Measurements from ENCODE around the gene USHBP1. TPM values are rescaled to one million over a fixed set of nuclear protein-coding genes. Genes with fewer than 3 reads are reported as not detected.
A peak's percentile ranks its signal among the peaks of the same experiment; 100 is the strongest.
"Not testable (repeated sequence)": the region's sequence is repeated elsewhere in the genome, so short reads cannot be mapped to it uniquely, and the experiment has no call there.

The USHBP1 gene
- total and polyA plus RNA-seq, 12 donors, result 0.71 to 23.6 (median 5.3) TPM

- peak in 3 of 7 donors; percentile 33 to 78 (median 53) for DNase-seq
- Histone ChIP-seq H3K27me3 (no peaks in the 10 kb centered on the region), H3K9me3 (replicated peaks in 1 of 3) (no peaks in the 10 kb centered on the region), H3K4me3 (peak overlapping the region; percentile 35 to 90 (median 70)), H3K27ac (peak overlapping the region in 4 of 5 donors; percentile 64 to 95 (median 85)), H3K4me1 (replicated peaks in 1 of 2) (peaks cover 33 to 47% of the 10 kb centered on the region in 2 donors), H3K36me3 (replicated peaks in 1 of 2) (no peaks in the 10 kb centered on the region)
- intact Hi-C loops (cut with DNase I), result loop anchor here in 1 of 2 donors (10.0 kb wide), 1 partner anchor 82 kb away; no protein-coding TSS in a partner anchor
- TF ChIP-seq POLR2A (IDR thresholded peaks at IDR 0.05) (no peak), CTCF (IDR thresholded peaks at IDR 0.05) (no peak)
- WGBS, 4 donors, result 9 to 14% (median 12%) methylated on average over 20 to 29 of the region's 29 CpGs; no CpG with 5 or more reads in 1 of the 4 donors
These were observed 38.0 kb upstream of the USHBP1 start for GRCh38 chr19:17302391-17303166.

GRCh38 chr19:17300992-17301619, 36.6 kb upstream of the USHBP1 start:
- no peaks in the 10 kb centered on the region for H3K9me3 ChIP-seq (replicated peaks in 1 of 3)
- no peak overlapping the region for H3K4me3 ChIP-seq
- DNase-seq, result peak in 1 of 7 donors; percentile 30
- intact Hi-C loops (cut with DNase I), result loop anchor here in 1 of 2 donors (10.0 kb wide), 1 partner anchor 84 kb away; no protein-coding TSS in a partner anchor
- TF ChIP-seq POLR2A (IDR thresholded peaks at IDR 0.05), result no peak
- no peak for TF ChIP-seq CTCF (IDR thresholded peaks at IDR 0.05)
- no peaks in the 10 kb centered on the region for H3K27me3 ChIP-seq
- WGBS, 4 donors, result 90 to 95% (median 94%) methylated on average over 16 to 51 of the region's 51 CpGs
- no peaks in the 10 kb centered on the region for H3K36me3 ChIP-seq (replicated peaks in 1 of 2)
- peaks cover 22 to 34% of the 10 kb centered on the region in 2 donors for H3K4me1 ChIP-seq (replicated peaks in 1 of 2)
- no peak overlapping the region for H3K27ac ChIP-seq

- intact Hi-C loops (cut with DNase I), result loop anchor here in 1 of 2 donors (10.0 kb wide), 1 partner anchor 88 kb away; no protein-coding TSS in a partner anchor
- TF ChIP-seq CTCF (IDR thresholded peaks at IDR 0.05) (no peak), POLR2A (IDR thresholded peaks at IDR 0.05) (no peak)
- DNase-seq, result no peak
- Histone ChIP-seq H3K27me3 (no peaks in the 10 kb centered on the region), H3K36me3 (replicated peaks in 1 of 2) (peaks cover 0 to 7% of the 10 kb centered on the region in 2 donors), H3K4me1 (replicated peaks in 1 of 2) (peaks cover 7 to 19% of the 10 kb centered on the region in 2 donors), H3K27ac (peak overlapping the region in 2 of 5 donors; percentile 34 to 79), H3K9me3 (replicated peaks in 1 of 3) (no peaks in the 10 kb centered on the region), H3K4me3 (no peak overlapping the region)
- 88 to 93% (median 89%) methylated on average over 6 of the region's 6 CpGs for WGBS, 4 donors
These were observed 32.4 kb upstream of the USHBP1 start for GRCh38 chr19:17296976-17297375.

GRCh38 chr19:17296273-17296672, 31.7 kb upstream of the USHBP1 start:
- intact Hi-C loops (cut with DNase I), result loop anchor here in 1 of 2 donors (10.0 kb wide), 1 partner anchor 89 kb away; no protein-coding TSS in a partner anchor
- Histone ChIP-seq H3K4me1 (replicated peaks in 1 of 2) (peaks cover 7 to 20% of the 10 kb centered on the region in 2 donors), H3K27ac (peak overlapping the region in 4 of 5 donors; percentile 24 to 79 (median 76)), H3K4me3 (no peak overlapping the region), H3K36me3 (replicated peaks in 1 of 2) (peaks cover 0 to 7% of the 10 kb centered on the region in 2 donors), H3K27me3 (no peaks in the 10 kb centered on the region), H3K9me3 (replicated peaks in 1 of 3) (no peaks in the 10 kb centered on the region)
- TF ChIP-seq CTCF (IDR thresholded peaks at IDR 0.05), result peak in 2 of 6 experiments; percentile 6 to 21
- TF ChIP-seq POLR2A (IDR thresholded peaks at IDR 0.05), result no peak
- WGBS, 4 donors, result 35 to 56% (median 43%) methylated on average over 4 of the region's 4 CpGs
- peak in 5 of 7 donors; percentile 68 to 77 (median 73) for DNase-seq

GRCh38 chr19:17295551-17295950, 31.0 kb upstream of the USHBP1 start:
- peak in 5 of 7 donors; percentile 45 to 72 (median 63) for DNase-seq
- not testable (repeated sequence) for H3K36me3 ChIP-seq (replicated peaks in 1 of 2); H3K27me3 ChIP-seq; H3K4me3 ChIP-seq; H3K9me3 ChIP-seq (replicated peaks in 1 of 3)
- WGBS, 4 donors, result 48 to 66% (median 57%) methylated on average over 5 to 6 of the region's 6 CpGs
- Histone ChIP-seq H3K4me1 (replicated peaks in 1 of 2) (peaks cover 7 to 20% of the 10 kb centered on the region in 2 donors), H3K27ac (peak overlapping the region in 4 of 5 donors; percentile 24 to 79 (median 76))
- intact Hi-C loops (cut with DNase I), result loop anchor here in 1 of 2 donors (10.0 kb wide), 1 partner anchor 89 kb away; no protein-coding TSS in a partner anchor
